SJCRH30 (cell line): Measurements from ENCODE around the gene PAX5. TPM values are rescaled to one million over a fixed set of nuclear protein-coding genes. Genes with fewer than 3 reads are reported as not detected.

Source experiments
- DNase-seq, 2 experiments: peaks; one replicate each; pipeline ENCODE4 v3.0.0-alpha.2; 2015 to 2020
- H3K27ac ChIP-seq: fragments of 250-450 bp; sonication (Bioruptor Pico); 2 replicates; pipeline ENCODE4 v1.5.1; 2020; ENCODE audit warnings: mild to moderate bottlenecking, moderate library complexity
- H3K27me3 ChIP-seq: fragments of 250-450 bp; sonication (Bioruptor Pico); 2 replicates; pipeline ENCODE4 v1.5.1; 2020; ENCODE audit warnings: mild to moderate bottlenecking, moderate library complexity
- H3K36me3 ChIP-seq: fragments of 250-450 bp; sonication (Bioruptor Pico); 2 replicates; pipeline ENCODE4 v1.5.1; 2020; ENCODE audit warnings: mild to moderate bottlenecking, moderate library complexity
- H3K4me1 ChIP-seq: fragments of 250-450 bp; sonication (Bioruptor Pico); 2 replicates; pipeline ENCODE4 v1.5.1; 2020; ENCODE audit warnings: mild to moderate bottlenecking, moderate library complexity
- H3K4me3 ChIP-seq: fragments of 250-450 bp; sonication (Bioruptor Pico); 2 replicates; pipeline ENCODE4 v1.5.1; 2020; ENCODE audit warnings: mild to moderate bottlenecking, moderate library complexity
- H3K9me3 ChIP-seq: fragments of 250-450 bp; sonication (Bioruptor Pico); replicated peaks from 2 replicates; pipeline ENCODE4 v1.5.1; 2020; ENCODE audit warnings: mild to moderate bottlenecking, moderate library complexity
- total RNA-seq: library from RNA; depleted of rRNA; stranded (reverse); fragments of >200 nt; shearing (Covaris generic); gene quantifications from 2 replicates; pipeline ENCODE4 v1.2.3, GENCODE V29; 2014

The PAX5 gene
- total RNA-seq, 1 experiment from 2014 or later = 3.4 TPM

DNA sequence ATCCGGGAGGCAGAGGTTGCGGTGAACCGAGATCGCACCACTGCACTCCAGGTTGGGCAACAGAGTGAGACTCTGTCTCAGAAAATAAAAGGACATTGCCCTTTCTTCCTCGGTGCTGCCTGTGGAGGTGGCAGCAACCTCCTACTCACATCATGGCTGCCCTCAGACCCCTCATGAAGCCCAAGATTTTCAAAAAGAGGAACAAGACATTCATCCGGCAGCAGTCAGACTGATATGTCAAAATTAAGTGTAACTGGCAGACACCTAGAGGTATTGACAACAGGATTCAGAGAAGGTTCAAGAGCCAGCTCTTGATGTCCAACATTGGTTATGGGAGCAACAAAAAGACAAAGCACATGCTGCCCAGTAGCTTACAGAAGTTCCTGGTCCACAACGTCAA, 12.6 kb upstream of the PAX5 start:
- Histone ChIP-seq H3K27me3 (0 out of 2 replicates have a peak, but pooled peaks cover 4% of the 10 kb centered on the region), H3K36me3 (no peaks in the 10 kb centered on the region), H3K4me1 (peaks cover 4% of the 10 kb centered on the region; the same call in 1 of the 2 replicates), H3K27ac (no peak overlapping the region), H3K4me3 (no peak overlapping the region), H3K9me3 (no peaks in the 10 kb centered on the region)
- DNase-seq = no peak

DNA sequence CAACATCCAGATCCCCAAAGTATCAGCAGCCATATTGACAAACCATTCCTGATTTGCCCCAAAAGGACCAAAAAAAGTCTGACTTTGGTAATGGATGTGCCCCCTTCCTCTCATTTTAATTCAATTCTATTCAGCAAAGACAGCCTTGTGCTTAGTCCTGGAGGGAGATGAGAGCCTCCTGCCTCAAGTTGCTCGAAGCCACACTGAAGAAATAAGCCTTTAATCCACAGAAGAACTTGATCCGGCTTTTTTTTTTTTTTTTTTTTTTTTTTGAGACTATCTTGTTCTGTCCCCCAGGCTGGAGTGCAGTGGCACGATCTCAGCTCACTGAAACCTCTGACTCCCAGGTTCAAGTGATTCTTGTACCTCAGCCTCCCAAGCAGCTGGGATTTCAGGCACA, 8.4 kb upstream of the PAX5 start:
- no peaks in the 10 kb centered on the region for H3K9me3 ChIP-seq
- H3K27ac ChIP-seq = no peak overlapping the region
- H3K4me3 ChIP-seq = no peak overlapping the region
- H3K27me3 ChIP-seq = 0 out of 2 replicates have a peak, but pooled peaks cover 4% of the 10 kb centered on the region
- no peak for DNase-seq
- no peaks in the 10 kb centered on the region for H3K4me1 ChIP-seq
- no peaks in the 10 kb centered on the region for H3K36me3 ChIP-seq

DNA sequence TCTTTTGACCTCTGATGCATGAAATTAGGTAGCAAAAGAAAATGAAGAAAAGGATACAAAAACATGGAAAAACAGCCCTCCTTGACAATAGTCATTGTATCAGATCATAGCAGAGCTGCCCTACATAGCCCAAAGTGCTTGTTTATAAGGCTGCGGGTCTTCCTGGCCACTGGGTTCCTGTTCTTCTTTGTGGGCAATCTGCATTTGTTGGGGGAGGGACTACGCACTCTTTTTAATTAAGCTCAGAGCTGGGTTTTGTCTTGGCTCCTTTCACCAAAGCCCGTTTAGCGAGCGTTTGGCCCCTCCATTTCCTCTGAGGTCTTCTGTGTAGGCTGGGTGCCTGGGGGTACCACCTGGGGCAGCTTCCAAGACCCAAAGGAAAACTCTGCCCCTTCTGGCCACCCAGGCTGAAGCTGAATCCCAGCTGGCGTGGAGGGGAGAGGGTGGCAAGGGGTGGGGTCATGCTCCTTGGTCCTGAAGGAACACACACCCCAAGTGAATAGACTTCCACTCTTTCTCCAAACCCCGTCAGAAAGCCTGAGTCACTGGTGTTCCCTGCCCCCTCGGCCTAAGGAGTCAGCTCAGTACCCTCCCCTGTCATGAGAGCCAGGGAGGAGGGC, 6.5 kb upstream of the PAX5 start:
- no peak for DNase-seq
- H3K27me3 ChIP-seq = no peaks in the 10 kb centered on the region
- H3K9me3 ChIP-seq = no peaks in the 10 kb centered on the region
- no peaks in the 10 kb centered on the region for H3K36me3 ChIP-seq
- no peak overlapping the region for H3K27ac ChIP-seq
- no peak overlapping the region for H3K4me3 ChIP-seq
- no peaks in the 10 kb centered on the region for H3K4me1 ChIP-seq

GRCh38 chr9:37038943-37039464, 4.9 kb upstream of the PAX5 start:
- H3K27ac ChIP-seq = no peak overlapping the region
- no peak for DNase-seq
- H3K36me3 ChIP-seq = no peaks in the 10 kb centered on the region
- no peaks in the 10 kb centered on the region for H3K4me1 ChIP-seq
- H3K9me3 ChIP-seq = no peaks in the 10 kb centered on the region
- H3K27me3 ChIP-seq = no peaks in the 10 kb centered on the region
- no peak overlapping the region for H3K4me3 ChIP-seq

- no peak overlapping the region for H3K27ac ChIP-seq
- no peaks in the 10 kb centered on the region for H3K36me3 ChIP-seq
- H3K9me3 ChIP-seq = no peaks in the 10 kb centered on the region
- no peak overlapping the region for H3K4me3 ChIP-seq
- no peak for DNase-seq
- H3K4me1 ChIP-seq = no peaks in the 10 kb centered on the region
- no peaks in the 10 kb centered on the region for H3K27me3 ChIP-seq
Measured at GRCh38 chr9:37038302-37038942, 4.4 kb upstream of the PAX5 start.

DNA sequence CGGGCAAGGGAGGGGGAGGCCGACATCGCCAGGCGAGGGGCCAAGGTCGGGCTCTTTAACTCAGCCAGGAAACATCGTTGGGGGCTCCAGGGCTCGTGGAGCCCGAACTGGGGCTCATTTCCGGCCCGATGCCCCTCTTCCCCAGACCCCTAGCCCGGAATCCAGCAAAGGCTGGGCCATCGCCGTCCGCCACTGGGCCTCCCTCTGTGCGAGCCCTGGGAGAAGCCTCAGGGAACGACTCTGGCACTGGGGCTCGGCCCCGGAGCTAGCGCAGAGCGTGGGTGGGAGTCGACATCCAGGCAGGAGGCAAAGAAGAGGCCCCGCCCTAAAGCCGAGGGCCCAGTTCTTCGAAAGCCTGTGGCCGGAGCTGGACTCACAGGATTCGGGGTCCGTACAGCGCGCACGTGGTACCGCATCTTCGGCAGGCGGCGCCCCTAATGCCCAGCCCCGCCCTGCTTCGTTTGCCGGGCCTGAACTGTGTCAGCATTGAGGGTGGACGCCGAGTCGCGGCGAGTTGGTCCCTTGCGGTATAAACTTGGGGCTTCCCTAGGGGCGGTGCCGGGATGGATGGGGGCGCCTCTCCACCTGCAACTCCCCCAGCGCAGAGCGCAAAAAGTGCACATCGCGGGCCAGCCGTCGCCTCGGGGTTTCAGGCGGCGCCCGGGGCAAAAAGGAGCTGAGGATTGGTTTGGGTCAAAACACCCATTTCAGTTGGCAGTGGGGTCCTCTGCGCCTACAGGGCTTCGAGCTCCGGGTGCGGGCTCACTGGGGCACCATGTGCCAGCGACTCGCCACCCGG, 3.6 kb upstream of the PAX5 start:
- no peak for DNase-seq
- Histone ChIP-seq H3K9me3 (no peaks in the 10 kb centered on the region), H3K4me3 (peak overlapping the region; percentile 57), H3K27me3 (no peaks in the 10 kb centered on the region), H3K4me1 (no peaks in the 10 kb centered on the region), H3K36me3 (no peaks in the 10 kb centered on the region), H3K27ac (no peak overlapping the region)

- peak overlapping the region; percentile 57 for H3K4me3 ChIP-seq
- H3K4me1 ChIP-seq = no peaks in the 10 kb centered on the region
- no peaks in the 10 kb centered on the region for H3K27me3 ChIP-seq
- DNase-seq = peak; percentile 17 to 35
- peak overlapping the region; percentile 55 for H3K27ac ChIP-seq
- H3K36me3 ChIP-seq = no peaks in the 10 kb centered on the region
- H3K9me3 ChIP-seq = no peaks in the 10 kb centered on the region
Measured at GRCh38 chr9:37036776-37037502, 2.9 kb upstream of the PAX5 start.

DNA sequence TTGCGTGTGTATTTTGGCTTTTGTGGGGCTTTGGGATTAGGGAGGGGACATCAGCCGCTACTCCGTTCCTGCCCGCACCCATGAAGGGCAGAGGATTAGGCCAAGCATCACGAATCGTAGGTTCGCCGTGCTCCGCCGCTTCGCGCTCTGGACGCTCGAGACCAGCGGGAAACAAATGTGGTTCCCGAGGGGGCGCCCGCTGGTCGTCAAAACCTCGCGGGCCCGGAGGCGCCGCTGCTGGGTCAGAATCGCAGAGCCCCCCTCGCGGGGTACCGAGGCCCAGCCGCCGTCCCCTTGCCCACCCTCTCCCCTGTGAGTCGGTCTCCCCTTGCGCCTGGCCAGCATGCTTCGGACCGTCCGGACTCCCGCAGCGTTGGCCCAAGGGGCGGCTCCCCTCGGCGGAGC, 2.3 kb upstream of the PAX5 start:
- H3K4me3 ChIP-seq = peak overlapping the region; percentile 57
- peak overlapping the region; percentile 55 for H3K27ac ChIP-seq
- DNase-seq = peak in 1 of 2 experiments; percentile 29
- H3K27me3 ChIP-seq = no peaks in the 10 kb centered on the region
- H3K9me3 ChIP-seq = no peaks in the 10 kb centered on the region
- no peaks in the 10 kb centered on the region for H3K4me1 ChIP-seq
- no peaks in the 10 kb centered on the region for H3K36me3 ChIP-seq

DNA sequence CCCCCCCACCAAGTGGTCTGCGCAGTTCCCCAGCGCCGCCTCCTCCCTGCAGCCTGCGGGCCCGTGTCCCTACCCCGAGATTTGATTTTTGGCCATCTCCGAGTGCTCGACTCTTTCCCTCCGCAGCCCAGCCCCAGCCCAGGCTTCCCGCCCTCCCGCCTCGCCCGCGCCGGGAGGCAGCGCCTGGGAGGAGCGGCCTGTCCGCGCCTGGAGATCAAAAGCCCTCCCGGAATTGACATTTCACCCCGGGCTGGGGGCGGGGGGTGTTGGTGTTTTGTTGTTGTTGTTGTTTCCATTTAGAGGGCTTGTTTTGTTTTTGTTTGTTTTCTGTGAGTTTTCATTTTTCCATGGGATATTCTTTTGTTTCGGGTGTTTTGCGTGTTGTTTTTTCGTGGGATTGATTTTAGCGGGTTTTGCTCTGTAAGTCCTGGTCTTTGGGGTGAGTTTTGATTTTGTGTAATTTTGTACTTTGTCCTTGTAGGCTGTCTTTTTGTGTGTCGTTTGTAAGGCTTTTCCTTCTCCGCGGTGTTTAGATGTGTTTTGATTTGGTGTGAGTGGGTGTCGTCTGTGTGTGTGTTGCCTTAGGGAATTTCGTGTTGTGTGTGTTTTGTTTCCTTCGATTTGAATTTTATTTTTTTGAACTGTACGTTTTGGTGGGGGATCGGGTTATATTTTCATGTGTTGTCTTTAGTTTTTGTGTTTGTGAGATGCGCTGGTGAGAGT, 1.7 kb upstream of the PAX5 start:
- Histone ChIP-seq H3K27ac (peak overlapping the region; percentile 55; the same call in 1 of the 2 replicates), H3K4me1 (no peaks in the 10 kb centered on the region), H3K9me3 (no peaks in the 10 kb centered on the region), H3K36me3 (no peaks in the 10 kb centered on the region), H3K27me3 (no peaks in the 10 kb centered on the region), H3K4me3 (peak overlapping the region; percentile 57)
- no peak for DNase-seq

GRCh38 chr9:37034938-37035647, 1.0 kb upstream of the PAX5 start:
- Histone ChIP-seq H3K27me3 (no peaks in the 10 kb centered on the region), H3K4me1 (no peaks in the 10 kb centered on the region), H3K9me3 (no peaks in the 10 kb centered on the region), H3K4me3 (no peak overlapping the region), H3K36me3 (no peaks in the 10 kb centered on the region), H3K27ac (no peak overlapping the region)
- no peak for DNase-seq

GRCh38 chr9:37034305-37034937, 353 bp upstream of the PAX5 start:
- Histone ChIP-seq H3K4me3 (no peak overlapping the region), H3K27ac (no peak overlapping the region), H3K36me3 (no peaks in the 10 kb centered on the region), H3K27me3 (no peaks in the 10 kb centered on the region), H3K4me1 (no peaks in the 10 kb centered on the region), H3K9me3 (no peaks in the 10 kb centered on the region)
- DNase-seq = no peak

- H3K27ac ChIP-seq = no peak overlapping the region
- no peaks in the 10 kb centered on the region for H3K4me1 ChIP-seq
- 0 out of 2 replicates have a peak, but pooled peaks cover 3% of the 10 kb centered on the region for H3K9me3 ChIP-seq
- no peak for DNase-seq
- no peaks in the 10 kb centered on the region for H3K27me3 ChIP-seq
- H3K4me3 ChIP-seq = no peak overlapping the region
- no peaks in the 10 kb centered on the region for H3K36me3 ChIP-seq
Measured at GRCh38 chr9:37033141-37033540, 927 bp downstream of the PAX5 start.

- H3K4me1 ChIP-seq = no peaks in the 10 kb centered on the region
- no peak overlapping the region for H3K4me3 ChIP-seq
- 0 out of 2 replicates have a peak, but pooled peaks cover 3% of the 10 kb centered on the region for H3K9me3 ChIP-seq
- no peak for DNase-seq
- no peak overlapping the region for H3K27ac ChIP-seq
- no peaks in the 10 kb centered on the region for H3K27me3 ChIP-seq
- no peaks in the 10 kb centered on the region for H3K36me3 ChIP-seq
Measured at GRCh38 chr9:37032713-37033112, 1.4 kb downstream of the PAX5 start.
